ENCODE results near the gene MMP24OS. TPM values are rescaled to one million over a fixed set of nuclear protein-coding genes. Genes with fewer than 3 reads are reported as not detected.
A peak's percentile ranks its signal among the peaks of the same experiment; 100 is the strongest.

MMP24OS gene
- total RNA-seq, 4 donors from 2014 or later = 25.2 to 46.8 (median 35.2) TPM

GRCh38 chr20:35325401-35325800 is 47.5 kb upstream of the MMP24OS start:
- Histone ChIP-seq H3K27me3 (no peaks in the 10 kb centered on the region), H3K4me3 (no peak overlapping the region), H3K27ac (no peak overlapping the region), H3K36me3 (no peaks in the 10 kb centered on the region), H3K4me1 (peaks cover 7% of the 10 kb centered on the region), H3K9me3 (no peaks in the 10 kb centered on the region)
- 92% methylated on average over 6 of the region's 6 CpGs for WGBS
- TF ChIP-seq POLR2AphosphoS5 (IDR thresholded peaks at IDR 0.05) = no peak
- TF ChIP-seq CTCF (IDR thresholded peaks at IDR 0.05) = no peak
- no peak for TF ChIP-seq POLR2A (IDR thresholded peaks at IDR 0.05)
- TF ChIP-seq EP300 (IDR thresholded peaks at IDR 0.05) = no peak
- DNase-seq (ENCODE audit: low spot score in 2 of 2) = no peak

- 97% methylated on average over 3 of the region's 3 CpGs for WGBS
- Histone ChIP-seq H3K9me3 (no peaks in the 10 kb centered on the region), H3K4me3 (no peak overlapping the region), H3K27me3 (no peaks in the 10 kb centered on the region), H3K36me3 (no peaks in the 10 kb centered on the region), H3K4me1 (peaks cover 16% of the 10 kb centered on the region), H3K27ac (no peak overlapping the region)
- DNase-seq (ENCODE audit: low spot score in 2 of 2) = no peak
- TF ChIP-seq POLR2AphosphoS5 (IDR thresholded peaks at IDR 0.05) = no peak
- no peak for TF ChIP-seq EP300 (IDR thresholded peaks at IDR 0.05)
- TF ChIP-seq POLR2A (IDR thresholded peaks at IDR 0.05) = no peak
- TF ChIP-seq CTCF (IDR thresholded peaks at IDR 0.05) = no peak
Observed at GRCh38 chr20:35320396-35321126, 42.6 kb upstream of the MMP24OS start.

- no peaks in the 10 kb centered on the region for H3K9me3 ChIP-seq
- no peak overlapping the region for H3K4me3 ChIP-seq
- H3K4me1 ChIP-seq = peaks cover 16% of the 10 kb centered on the region
- no peak for TF ChIP-seq POLR2A (IDR thresholded peaks at IDR 0.05)
- TF ChIP-seq EP300 (IDR thresholded peaks at IDR 0.05) = no peak
- no peak for TF ChIP-seq CTCF (IDR thresholded peaks at IDR 0.05)
- no peak for TF ChIP-seq POLR2AphosphoS5 (IDR thresholded peaks at IDR 0.05)
- no peak overlapping the region for H3K27ac ChIP-seq
- no peaks in the 10 kb centered on the region for H3K36me3 ChIP-seq
- no peak for DNase-seq (ENCODE audit: low spot score in 2 of 2)
- H3K27me3 ChIP-seq = no peaks in the 10 kb centered on the region
Observed at GRCh38 chr20:35319871-35320197, 41.9 kb upstream of the MMP24OS start.

GRCh38 chr20:35319192-35319870 is 41.4 kb upstream of the MMP24OS start:
- no peak for DNase-seq (ENCODE audit: low spot score in 2 of 2)
- Histone ChIP-seq H3K36me3 (no peaks in the 10 kb centered on the region), H3K9me3 (no peaks in the 10 kb centered on the region), H3K4me3 (no peak overlapping the region), H3K4me1 (peaks cover 16% of the 10 kb centered on the region), H3K27me3 (no peaks in the 10 kb centered on the region), H3K27ac (peak overlapping the region; percentile 55)
- 55% methylated on average over 5 of the region's 5 CpGs for WGBS
- TF ChIP-seq POLR2AphosphoS5 (IDR thresholded peaks at IDR 0.05) = no peak
- no peak for TF ChIP-seq CTCF (IDR thresholded peaks at IDR 0.05)
- TF ChIP-seq POLR2A (IDR thresholded peaks at IDR 0.05) = no peak
- no peak for TF ChIP-seq EP300 (IDR thresholded peaks at IDR 0.05)

- no peaks in the 10 kb centered on the region for H3K27me3 ChIP-seq
- H3K4me3 ChIP-seq = no peak overlapping the region
- H3K4me1 ChIP-seq = peaks cover 16% of the 10 kb centered on the region
- WGBS = 48% methylated on average over 6 of the region's 6 CpGs
- H3K27ac ChIP-seq = peak overlapping the region; percentile 55
- DNase-seq (ENCODE audit: low spot score in 2 of 2) = no peak
- no peaks in the 10 kb centered on the region for H3K36me3 ChIP-seq
- H3K9me3 ChIP-seq = no peaks in the 10 kb centered on the region
- TF ChIP-seq CTCF (IDR thresholded peaks at IDR 0.05) (no peak), POLR2AphosphoS5 (IDR thresholded peaks at IDR 0.05) (no peak), EP300 (IDR thresholded peaks at IDR 0.05) (no peak), POLR2A (IDR thresholded peaks at IDR 0.05) (no peak)
Observed at GRCh38 chr20:35318502-35319157, 40.7 kb upstream of the MMP24OS start.
